Measurements from ENCODE around the gene KLHL22.

Gene KLHL22

GRCh38 chr22:20431511-20432192, 63.9 kb downstream of the KLHL22 start:
- no peak for DNase-seq (ENCODE audit: low spot score)
- CTCF ChIA-PET = no interaction called here
- H3K27ac ChIP-seq = no peak overlapping the region
- no peak for TF ChIP-seq CTCF (conservative IDR thresholded peaks at IDR 0.05; ENCODE audit: low read depth)
- POLR2A ChIA-PET (ENCODE audit: low non-redundant PET) = no interaction called here

- POLR2A ChIA-PET (ENCODE audit: low non-redundant PET) = no interaction called here
- TF ChIP-seq CTCF (conservative IDR thresholded peaks at IDR 0.05; ENCODE audit: low read depth) = peak; percentile 65
- peak; percentile 54 for DNase-seq (ENCODE audit: low spot score)
- CTCF ChIA-PET = no interaction called here
- H3K27ac ChIP-seq = no peak overlapping the region
These were observed 64.7 kb downstream of the KLHL22 start for GRCh38 chr22:20430720-20431510.

GRCh38 chr22:20430101-20430719, 65.4 kb downstream of the KLHL22 start:
- CTCF ChIA-PET = interaction anchor here (0.7 kb wide), 1 partner anchor 27 kb away, joined by 3 read pairs; no protein-coding TSS in a partner anchor
- POLR2A ChIA-PET (ENCODE audit: low non-redundant PET) = no interaction called here
- H3K27ac ChIP-seq = no peak overlapping the region
- no peak for TF ChIP-seq CTCF (conservative IDR thresholded peaks at IDR 0.05; ENCODE audit: low read depth)
- no peak for DNase-seq (ENCODE audit: low spot score)

- POLR2A ChIA-PET (ENCODE audit: low non-redundant PET) = no interaction called here
- no peak overlapping the region for H3K27ac ChIP-seq
These were observed 66.1 kb downstream of the KLHL22 start for GRCh38 chr22:20429254-20430100.

GRCh38 chr22:20428496-20429253, 66.9 kb downstream of the KLHL22 start:
- no peak for DNase-seq (ENCODE audit: low spot score)
- no peak overlapping the region for H3K27ac ChIP-seq
- POLR2A ChIA-PET (ENCODE audit: low non-redundant PET) = no interaction called here
- no peak for TF ChIP-seq CTCF (conservative IDR thresholded peaks at IDR 0.05; ENCODE audit: low read depth)
- CTCF ChIA-PET = no interaction called here

More at GRCh38 chr22:20429254-20430100, 66.1 kb downstream of the KLHL22 start:
- no peak for DNase-seq (ENCODE audit: low spot score)
- CTCF ChIA-PET = interaction anchor here (0.7 kb wide), 1 partner anchor 27 kb away, joined by 3 read pairs; no protein-coding TSS in a partner anchor
- TF ChIP-seq CTCF (conservative IDR thresholded peaks at IDR 0.05; ENCODE audit: low read depth) = no peak

Measured in RWPE1 (cell line).